GM12873 (cell line): ENCODE measurements around the gene CNN2.

Experiments used
- CTCF ChIP-seq: IDR thresholded peaks from 2 replicates; pipeline ENCODE4 v1.5.1; 2012; ENCODE audit warnings: low read depth, mild to moderate bottlenecking, moderate library complexity, low read length, control low read depth; ENCODE audit not compliant: insufficient read depth; ENCODE audit errors: missing control alignments

The CNN2 gene

DNA sequence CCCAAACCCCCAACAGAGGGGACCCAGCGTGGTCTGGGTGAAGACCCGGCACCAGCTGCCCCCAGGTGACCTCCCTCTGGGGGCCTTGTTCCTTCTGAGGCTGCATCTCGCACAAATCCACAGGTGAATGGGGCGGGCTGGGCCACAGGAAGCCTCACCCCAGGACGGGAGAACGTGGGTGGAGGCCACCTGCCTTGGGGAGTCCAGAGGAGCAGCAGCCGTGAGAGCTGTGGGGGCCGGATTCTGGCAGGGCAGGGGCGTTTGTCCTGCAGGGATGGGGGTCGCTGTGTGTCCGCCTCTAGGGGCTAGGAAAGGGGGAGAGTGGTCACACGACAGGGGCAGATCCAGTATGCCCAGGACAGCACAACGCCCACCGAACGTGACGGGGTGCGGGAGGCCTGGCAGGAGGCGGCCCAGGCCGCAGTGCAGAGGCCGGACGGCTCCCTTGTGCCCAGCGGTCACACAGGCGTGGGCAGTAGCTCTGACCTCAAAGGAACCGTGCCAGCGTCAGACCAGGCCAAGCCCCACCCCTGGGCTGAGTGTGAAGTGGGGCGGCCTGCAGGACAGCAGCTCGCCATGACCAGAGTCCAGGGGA, 62.1 kb downstream of the CNN2 start:
- TF ChIP-seq CTCF, result no peak
